CD4-positive, alpha-beta T cell treated with Interferon gamma for 1 hour (primary cell): Measurements from ENCODE around the gene C16orf74.
A peak's percentile ranks its signal among the peaks of the same experiment; 100 is the strongest.

ENCODE experiments used
- DNase-seq: peaks from one replicate; pipeline ENCODE4 v3.0.0-alpha.2; 2020

Gene C16orf74

GRCh38 chr16:85750827-85751697 is at the start of gene C16orf74:
C16orf74 (minus strand) TSS chr16:85751096; CDS start chr16:85735217, 15,879 bp downstream.
- no peak for DNase-seq

GRCh38 chr16:85800321-85800669 is 49.4 kb upstream of the C16orf74 start:
- DNase-seq = no peak

DNA sequence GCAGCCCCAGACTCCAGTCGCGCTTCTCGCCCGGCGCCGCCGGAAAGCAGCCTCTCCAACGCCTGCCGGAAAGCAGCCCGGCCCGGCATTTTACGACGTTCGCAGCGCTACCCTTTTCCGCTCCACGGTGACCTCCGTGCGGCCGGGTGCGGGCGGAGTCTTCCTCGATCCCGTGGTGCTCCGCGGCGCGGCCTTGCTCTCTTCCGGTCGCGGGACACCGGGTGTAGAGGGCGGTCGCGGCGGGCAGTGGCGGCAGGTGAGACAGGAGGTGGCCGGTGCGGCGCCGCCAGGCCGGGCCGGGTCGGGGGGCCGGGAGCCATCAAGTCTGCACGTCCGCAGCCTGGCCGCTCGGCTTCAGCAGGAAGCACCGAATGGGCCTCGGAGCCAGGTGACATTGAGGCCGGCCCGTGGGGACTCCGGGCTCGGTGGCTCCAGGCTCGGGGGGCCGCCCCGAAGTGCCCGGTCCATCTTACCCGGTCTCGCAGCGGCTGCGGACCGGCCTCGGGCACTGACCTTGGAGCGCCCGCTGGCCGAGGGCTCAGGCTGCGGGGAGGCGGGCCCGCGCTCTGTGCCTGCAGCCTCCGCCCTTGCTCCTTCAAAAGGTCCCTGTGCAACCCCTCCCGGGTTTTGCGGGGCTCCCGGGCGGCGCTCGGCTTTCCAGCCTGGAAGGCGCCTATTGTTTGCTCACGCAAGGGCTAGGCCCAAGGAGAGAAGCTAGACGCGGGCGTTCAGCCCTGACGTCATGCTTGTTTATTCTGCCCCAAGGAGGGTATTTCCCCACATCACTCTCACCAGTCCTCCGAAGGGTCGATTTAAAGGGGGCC is 48.8 kb upstream of the C16orf74 start, which contains the start of the genes COX4I1 and EMC8:
Gene COX4I1 (plus strand): TSS at position 199 of the 824 bp plus-strand sequence. CDS start 1,511 bp downstream, outside the sequence.
Gene EMC8 (minus strand): TSS at position 48 of the 824 bp plus-strand sequence. CDS start 249 bp downstream, outside the sequence.
- DNase-seq = peak; percentile 92

- DNase-seq = no peak
Observed at GRCh38 chr16:85798901-85799496, 48.1 kb upstream of the C16orf74 start.

DNA sequence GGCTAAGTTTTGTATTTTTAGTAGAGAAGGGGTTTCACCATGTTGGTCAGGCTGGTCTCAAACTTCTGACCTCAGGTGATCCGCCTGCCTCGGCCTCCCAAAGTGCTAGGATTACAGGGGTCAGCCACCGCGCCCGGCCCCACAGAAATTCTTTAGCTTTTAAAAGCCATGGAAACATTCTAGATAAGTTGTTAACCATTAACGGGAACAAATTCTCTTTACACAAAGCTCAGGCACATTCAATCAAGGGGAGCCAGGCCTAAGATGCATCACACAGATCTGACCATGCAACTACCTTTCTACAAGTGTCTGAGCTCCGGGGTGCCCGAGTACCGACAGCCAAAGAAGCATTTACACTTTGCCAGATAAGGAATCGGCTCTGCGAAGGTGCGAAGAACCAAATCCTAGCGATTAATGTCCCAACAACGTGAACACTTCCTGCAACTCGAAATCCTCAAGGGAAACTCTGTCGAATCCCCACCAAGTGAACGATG is 47.4 kb upstream of the C16orf74 start:
- DNase-seq = no peak

GRCh38 chr16:85796599-85796998 is 45.7 kb upstream of the C16orf74 start:
- DNase-seq = no peak

GRCh38 chr16:85796152-85796551 is 45.3 kb upstream of the C16orf74 start:
- DNase-seq = no peak

GRCh38 chr16:85794696-85795095 is 43.8 kb upstream of the C16orf74 start:
- DNase-seq = no peak

- DNase-seq = no peak
Observed at GRCh38 chr16:85793662-85794298, 42.9 kb upstream of the C16orf74 start.

GRCh38 chr16:85789773-85790172 is 38.9 kb upstream of the C16orf74 start:
- DNase-seq = no peak

DNA sequence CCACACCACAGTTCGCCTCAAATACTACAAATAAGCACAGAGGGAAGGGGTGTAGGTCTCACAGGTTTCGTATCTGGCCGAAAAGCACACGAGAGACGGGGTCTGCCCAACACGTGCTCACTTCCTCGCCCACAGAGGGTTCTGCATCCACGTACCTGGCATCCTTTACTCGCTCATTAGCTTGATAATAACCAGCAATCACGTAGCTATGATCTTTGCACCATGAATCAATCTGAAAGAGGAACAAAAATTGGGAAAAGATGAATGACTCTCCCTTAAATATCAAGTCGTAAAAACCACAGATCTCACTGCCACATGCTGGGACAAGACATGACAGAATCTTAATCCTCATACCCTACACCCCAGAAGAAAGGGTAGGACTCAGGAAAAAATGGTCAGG is 37.9 kb upstream of the C16orf74 start:
- DNase-seq = no peak

DNA sequence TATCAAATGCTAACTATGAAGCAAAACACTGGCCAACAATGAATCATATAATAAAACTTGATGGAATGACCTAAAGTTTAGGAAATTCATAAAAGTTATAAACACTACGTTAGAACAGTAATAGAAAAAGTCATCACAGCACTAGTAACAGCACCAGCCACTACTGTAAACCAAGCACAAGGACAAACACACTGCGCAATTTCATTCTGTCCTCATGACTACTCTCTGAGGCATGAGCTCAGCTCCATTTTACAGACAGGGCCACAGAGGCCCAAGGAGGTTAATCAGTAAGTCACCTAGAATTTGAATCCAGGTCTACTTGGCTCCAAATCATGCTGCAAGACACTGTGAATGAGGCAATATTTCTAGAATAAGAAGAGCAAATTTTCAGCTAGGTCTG is 35.0 kb upstream of the C16orf74 start:
- DNase-seq = no peak

- no peak for DNase-seq
Observed at GRCh38 chr16:85784813-85785212, 33.9 kb upstream of the C16orf74 start.

- no peak for DNase-seq
Observed at GRCh38 chr16:85783441-85783840, 32.5 kb upstream of the C16orf74 start.

DNA sequence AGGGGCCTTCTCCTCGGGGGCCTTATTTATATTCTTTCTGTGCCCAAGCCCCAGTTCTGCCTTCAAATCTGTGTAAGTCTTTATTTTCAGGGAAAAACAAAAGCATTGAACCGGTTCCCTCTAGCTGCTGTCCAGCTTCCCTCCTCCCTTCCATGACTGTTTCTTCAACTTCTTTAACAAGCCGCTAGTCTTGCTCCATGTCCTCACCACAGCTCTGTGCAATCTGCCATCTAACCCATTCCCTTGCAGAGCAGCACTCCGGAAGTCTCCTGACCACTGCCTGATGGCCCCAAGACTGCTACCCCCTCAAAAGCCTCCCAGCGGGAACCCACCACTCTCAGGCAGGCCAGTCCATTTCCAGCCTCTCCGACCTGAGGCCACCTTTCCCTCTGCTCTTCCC is 31.6 kb upstream of the C16orf74 start:
- DNase-seq = no peak

DNA sequence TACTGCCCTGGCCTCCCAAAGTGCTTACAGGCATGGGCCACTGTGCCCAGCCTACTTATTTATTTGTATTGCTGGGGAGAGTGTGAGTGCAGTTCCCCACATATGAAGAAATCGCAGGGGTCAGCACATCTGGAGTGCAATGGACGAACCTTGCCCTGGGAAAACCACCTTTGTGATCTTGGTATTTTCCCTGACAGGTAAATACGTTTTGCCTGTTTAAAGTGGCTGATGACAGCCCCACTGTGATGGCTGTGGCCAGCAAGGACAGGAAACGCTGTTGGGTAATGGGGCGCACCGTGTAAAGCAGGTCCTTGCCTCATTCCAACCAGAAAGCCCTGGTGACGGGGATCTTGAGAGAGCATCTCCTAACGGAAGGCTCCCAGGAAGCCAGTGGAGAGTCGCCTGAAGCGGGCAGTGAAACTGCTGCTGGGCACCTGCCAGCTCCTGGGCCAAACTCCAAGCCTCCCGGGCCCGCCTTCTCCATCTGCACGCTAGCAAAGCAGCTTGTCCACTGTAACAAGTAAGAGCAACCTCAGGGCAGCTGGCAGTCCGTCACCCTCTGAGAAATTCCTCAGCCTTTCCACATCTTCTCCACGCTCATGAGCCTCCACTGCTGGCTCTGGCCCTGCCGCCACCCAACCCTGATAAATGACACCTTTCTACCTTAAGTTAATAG is 30.9 kb upstream of the C16orf74 start:
- no peak for DNase-seq

- DNase-seq = no peak
Observed at GRCh38 chr16:85781156-85781555, 30.3 kb upstream of the C16orf74 start.

DNA sequence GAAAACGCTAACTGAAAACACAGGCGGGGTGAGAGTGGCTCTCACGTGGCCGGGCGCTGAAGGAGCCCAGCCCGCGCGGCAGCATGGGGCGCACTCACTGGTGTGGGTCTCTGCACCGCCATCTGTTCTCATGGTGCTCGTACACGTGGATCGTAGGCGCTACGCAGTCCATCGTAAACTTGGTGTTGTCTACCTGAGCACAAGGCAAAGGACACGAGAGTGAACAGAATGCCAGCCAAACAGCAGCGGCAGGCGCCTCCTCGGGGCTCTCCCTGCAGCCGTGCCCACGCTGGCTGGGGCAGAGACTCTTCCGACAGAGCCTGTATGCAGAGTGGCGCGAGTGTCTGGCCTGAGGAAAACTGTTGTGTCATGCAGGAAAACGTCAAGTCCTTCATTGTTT is 29.4 kb upstream of the C16orf74 start:
- DNase-seq = no peak

GRCh38 chr16:85778873-85779272 is 28.0 kb upstream of the C16orf74 start:
- DNase-seq = no peak

DNA sequence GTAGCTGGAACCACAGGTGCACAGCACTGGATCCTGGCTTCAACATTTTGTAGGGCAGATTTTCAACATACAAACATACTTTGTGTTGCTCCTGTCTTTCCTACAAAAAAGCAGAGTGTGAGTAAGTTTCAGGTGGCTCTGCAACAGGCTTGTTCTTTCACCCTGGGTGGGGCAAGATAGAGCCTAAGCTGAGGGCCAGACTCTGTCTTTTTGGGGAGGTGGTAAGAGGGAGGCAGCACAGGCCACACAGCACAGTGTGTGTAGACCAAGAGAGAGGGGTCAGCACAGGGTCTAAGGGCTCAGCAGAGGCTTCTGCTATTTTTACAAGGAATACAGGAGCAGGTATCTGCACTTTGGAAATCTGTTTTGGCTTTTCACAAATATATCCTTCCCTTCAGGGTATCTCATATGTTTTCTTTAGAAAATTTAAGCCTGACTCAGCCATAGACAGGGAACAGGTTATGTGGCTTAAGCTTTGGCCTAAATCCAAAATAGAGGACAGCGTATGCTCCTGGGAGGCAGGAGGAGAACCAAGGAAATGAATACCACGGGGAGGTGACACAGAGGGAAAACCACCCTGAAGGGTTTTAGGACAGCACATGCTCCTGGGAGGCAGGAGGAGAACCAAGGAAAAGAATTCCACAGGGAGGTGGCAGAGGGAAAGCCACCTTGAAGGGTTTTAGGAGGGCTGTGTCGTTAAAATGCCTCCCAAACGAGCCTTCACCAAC is 26.9 kb upstream of the C16orf74 start:
- no peak for DNase-seq

DNA sequence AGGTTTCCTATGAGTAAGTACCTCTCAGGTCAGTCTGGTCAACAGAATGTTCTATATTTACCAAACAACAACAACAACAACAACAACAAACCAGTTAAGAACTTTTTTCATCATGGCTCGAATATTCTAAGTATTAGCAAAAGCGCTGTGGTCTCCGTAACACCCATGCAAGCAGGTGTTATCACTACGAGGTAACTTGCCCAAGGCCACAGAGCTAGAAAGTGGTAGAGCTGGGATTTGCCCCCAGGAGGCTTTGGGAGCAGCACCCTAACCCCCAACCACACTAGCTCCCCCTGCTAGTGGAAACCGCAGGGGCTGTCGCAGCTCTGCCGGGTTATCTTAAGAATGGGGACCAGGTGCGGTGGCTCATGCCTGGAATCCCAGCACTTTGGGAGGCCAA is 23.9 kb upstream of the C16orf74 start:
- DNase-seq = no peak
